ENCODE data around the gene NLGN1. TPM values are rescaled to one million over a fixed set of nuclear protein-coding genes. Genes with fewer than 3 reads are reported as not detected.

NLGN1 gene
- total and polyA plus RNA-seq, 9 of the 15 experiments (the other 6 are each of a cell fraction or from before 2014, with no cell fraction given), result under 0.01 to 0.01 TPM; not detected in 7

- no TSS peak for BruUV-seq (replicated peaks)
- in situ Hi-C loops (cut with MboI), result no loop called here
- POLR2A ChIA-PET, result no interaction called here
- TF ChIP-seq NR3C1 (CRISPR knock-in tag; IDR thresholded peaks at IDR 0.05) (no peak), SMAD2 (IDR thresholded peaks at IDR 0.05; ENCODE audit: low read depth, low read length) (no peak), SREBF2 (CRISPR knock-in tag; IDR thresholded peaks at IDR 0.05) (no peak), MGA (IDR thresholded peaks at IDR 0.05) (no peak), MYNN (IDR thresholded peaks at IDR 0.05) (no peak), MYNN (CRISPR knock-in tag; IDR thresholded peaks at IDR 0.05) (no peak), RNF2 (IDR thresholded peaks at IDR 0.05) (no peak), STAT6 (CRISPR knock-in tag; IDR thresholded peaks at IDR 0.05) (no peak)
- TF ChIP-seq, protein P1, sequence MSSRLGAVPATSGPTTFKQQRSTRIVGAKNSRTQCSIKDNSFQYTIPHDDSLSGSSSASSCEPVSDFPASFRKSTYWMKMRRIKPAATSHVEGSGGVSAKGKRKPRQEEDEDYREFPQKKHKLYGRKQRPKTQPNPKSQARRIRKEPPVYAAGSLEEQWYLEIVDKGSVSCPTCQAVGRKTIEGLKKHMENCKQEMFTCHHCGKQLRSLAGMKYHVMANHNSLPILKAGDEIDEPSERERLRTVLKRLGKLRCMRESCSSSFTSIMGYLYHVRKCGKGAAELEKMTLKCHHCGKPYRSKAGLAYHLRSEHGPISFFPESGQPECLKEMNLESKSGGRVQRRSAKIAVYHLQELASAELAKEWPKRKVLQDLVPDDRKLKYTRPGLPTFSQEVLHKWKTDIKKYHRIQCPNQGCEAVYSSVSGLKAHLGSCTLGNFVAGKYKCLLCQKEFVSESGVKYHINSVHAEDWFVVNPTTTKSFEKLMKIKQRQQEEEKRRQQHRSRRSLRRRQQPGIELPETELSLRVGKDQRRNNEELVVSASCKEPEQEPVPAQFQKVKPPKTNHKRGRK (tag; IDR thresholded peaks at IDR 0.05), result no peak
These were observed 514.6 kb downstream of the NLGN1 start for GRCh38 chr3:173912126-173912525.

More at GRCh38 chr3:173912126-173912525, 514.6 kb downstream of the NLGN1 start:
- no peak for DNase-seq (ENCODE audit: extremely low read depth in 1 of 4, low spot score in 3 of 4)
- no peaks in the 10 kb centered on the region for H3K9me3 ChIP-seq (replicated peaks; ENCODE audit: control insufficient read depth, insufficient read depth, low read depth, low read length)
- no peak overlapping the region for H3K27ac ChIP-seq (ENCODE audit: extremely low read depth, low read depth, low read length)
- no peak for FAIRE-seq
- no peak overlapping the region for H3K4me2 ChIP-seq (ENCODE audit: insufficient read depth, low read length)
- no peak overlapping the region for H2AFZ ChIP-seq (ENCODE audit: low read depth, low read length)
- CTCF ChIA-PET (ENCODE audit: low intra/inter-chr PET ratio), result no interaction called here
- no peaks in the 10 kb centered on the region for H3K27me3 ChIP-seq (ENCODE audit: control insufficient read depth in 2 of 2, insufficient read depth in 2 of 2, low read length in 2 of 2)
- no peaks in the 10 kb centered on the region for H3K79me2 ChIP-seq (ENCODE audit: control insufficient read depth, insufficient read depth, low read length)
- H3K4me1 ChIP-seq (replicated peaks in 1 of 2; ENCODE audit: control insufficient read depth in 2 of 2, insufficient read depth in 2 of 2, low read length in 2 of 2), result no peaks in the 10 kb centered on the region
- no peaks in the 10 kb centered on the region for H4K20me1 ChIP-seq (replicated peaks; ENCODE audit: control insufficient read depth, insufficient read depth, low read length)
- no peak overlapping the region for H3K9ac ChIP-seq (ENCODE audit: insufficient read depth in 1 of 2, low read depth in 2 of 2, low read length in 2 of 2)
- intact Hi-C loops (cut with micrococcal nuclease), result no loop called here
- 0% methylated on average over 3 of the region's 4 CpGs for WGBS (ENCODE audit: insufficient coverage, low coverage, missing lambda C conversion rate)
- H3K9me1 ChIP-seq (ENCODE audit: control insufficient read depth, insufficient read depth, low read length), result no peaks in the 10 kb centered on the region
- no peaks in the 10 kb centered on the region for H3K36me3 ChIP-seq (ENCODE audit: control insufficient read depth, insufficient read depth, low read length)
- ATAC-seq, result no peak
- H3K4me3 ChIP-seq, result no peak overlapping the region
